Thyroid gland (tissue), 4 donors: ENCODE results near the gene FANCC.

Experiments
- POLR2A ChIP-seq, 2 donors: fragments of 450-650 bp; IDR thresholded peaks; one replicate each; pipeline ENCODE4 v1.6.1; 2017; ENCODE audit warnings: antibody characterized with exemption in 2 of 2, mild to moderate bottlenecking in 2 of 2, moderate library complexity in 1 of 2
- TF ChIP-seq, protein P1 (sequence below), 6 experiments: fragments of 200-600 bp in 3 of 6; fragments of 450-650 bp in 3 of 6; sonication (generic) in 3 of 6; IDR thresholded peaks; one replicate each; pipeline ENCODE4 v1.5.1; 2016 to 2019; ENCODE audit warnings: antibody characterized with exemption in 6 of 6, mild to moderate bottlenecking in 2 of 6, inconsistent platforms in 1 of 6, moderate library complexity in 1 of 6

DNA sequence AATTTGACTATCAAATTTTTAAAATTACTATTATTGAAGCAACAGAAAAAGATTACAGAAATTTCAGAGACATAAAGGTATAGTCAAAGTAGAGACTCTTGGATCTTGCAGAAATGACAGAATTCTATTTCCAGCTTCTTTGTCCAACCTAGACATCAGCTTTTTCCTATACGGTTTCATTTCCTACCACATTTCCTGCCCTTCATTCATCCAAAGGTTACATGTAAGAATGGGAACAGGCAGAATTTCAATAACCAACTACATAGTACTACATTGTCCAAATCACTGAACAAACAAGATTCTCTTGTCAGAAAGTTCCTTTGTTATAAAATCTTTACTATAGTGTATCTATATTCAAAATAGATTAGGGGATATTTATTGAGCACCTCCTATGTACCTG is 124.9 kb downstream of the FANCC start:
- TF ChIP-seq POLR2A (IDR thresholded peaks at IDR 0.05), result no peak
- TF ChIP-seq, protein P1, sequence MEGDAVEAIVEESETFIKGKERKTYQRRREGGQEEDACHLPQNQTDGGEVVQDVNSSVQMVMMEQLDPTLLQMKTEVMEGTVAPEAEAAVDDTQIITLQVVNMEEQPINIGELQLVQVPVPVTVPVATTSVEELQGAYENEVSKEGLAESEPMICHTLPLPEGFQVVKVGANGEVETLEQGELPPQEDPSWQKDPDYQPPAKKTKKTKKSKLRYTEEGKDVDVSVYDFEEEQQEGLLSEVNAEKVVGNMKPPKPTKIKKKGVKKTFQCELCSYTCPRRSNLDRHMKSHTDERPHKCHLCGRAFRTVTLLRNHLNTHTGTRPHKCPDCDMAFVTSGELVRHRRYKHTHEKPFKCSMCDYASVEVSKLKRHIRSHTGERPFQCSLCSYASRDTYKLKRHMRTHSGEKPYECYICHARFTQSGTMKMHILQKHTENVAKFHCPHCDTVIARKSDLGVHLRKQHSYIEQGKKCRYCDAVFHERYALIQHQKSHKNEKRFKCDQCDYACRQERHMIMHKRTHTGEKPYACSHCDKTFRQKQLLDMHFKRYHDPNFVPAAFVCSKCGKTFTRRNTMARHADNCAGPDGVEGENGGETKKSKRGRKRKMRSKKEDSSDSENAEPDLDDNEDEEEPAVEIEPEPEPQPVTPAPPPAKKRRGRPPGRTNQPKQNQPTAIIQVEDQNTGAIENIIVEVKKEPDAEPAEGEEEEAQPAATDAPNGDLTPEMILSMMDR (IDR thresholded peaks at IDR 0.05), result no peak
